Measurements from ENCODE around the gene HCK. TPM values are rescaled to one million over a fixed set of nuclear protein-coding genes. Genes with fewer than 3 reads are reported as not detected.

HCK gene
- total RNA-seq, 1 experiment from 2014 or later: 1.3 TPM

GRCh38 chr20:32004963-32005362 is 47.1 kb upstream of the HCK start (continued):
- no peak for TF ChIP-seq ZNF138 (CRISPR knock-in tag; conservative IDR thresholded peaks at IDR 0.05)

GRCh38 chr20:32006053-32006452 is 46.0 kb upstream of the HCK start:
- Mint-ChIP-seq H3K36me3 (no peaks in the 10 kb centered on the region), H3K4me3 (no peak overlapping the region), H3K9me3 (no peaks in the 10 kb centered on the region), H3K4me1 (peaks cover 38% of the 10 kb centered on the region), H3K27me3 (ENCODE audit: low read depth) (peaks cover 2% of the 10 kb centered on the region; the same call in 1 of the 2 replicates), H3K27ac (no peak overlapping the region)
- ATAC-seq (no peak), DNase-seq (ENCODE audit: low spot score) (no peak)
- CTCF ChIA-PET: interaction anchor here (1.6 kb wide), 1 partner anchor 12 kb away, joined by 9 read pairs; no protein-coding TSS in a partner anchor
- POLR2A ChIA-PET: no interaction called here
- TF ChIP-seq CDX4 (CRISPR knock-in tag; IDR thresholded peaks at IDR 0.05; ENCODE audit: borderline replicate concordance) (no peak), ZSCAN18 (CRISPR knock-in tag; IDR thresholded peaks at IDR 0.05) (no peak)
- TF ChIP-seq, protein P1, sequence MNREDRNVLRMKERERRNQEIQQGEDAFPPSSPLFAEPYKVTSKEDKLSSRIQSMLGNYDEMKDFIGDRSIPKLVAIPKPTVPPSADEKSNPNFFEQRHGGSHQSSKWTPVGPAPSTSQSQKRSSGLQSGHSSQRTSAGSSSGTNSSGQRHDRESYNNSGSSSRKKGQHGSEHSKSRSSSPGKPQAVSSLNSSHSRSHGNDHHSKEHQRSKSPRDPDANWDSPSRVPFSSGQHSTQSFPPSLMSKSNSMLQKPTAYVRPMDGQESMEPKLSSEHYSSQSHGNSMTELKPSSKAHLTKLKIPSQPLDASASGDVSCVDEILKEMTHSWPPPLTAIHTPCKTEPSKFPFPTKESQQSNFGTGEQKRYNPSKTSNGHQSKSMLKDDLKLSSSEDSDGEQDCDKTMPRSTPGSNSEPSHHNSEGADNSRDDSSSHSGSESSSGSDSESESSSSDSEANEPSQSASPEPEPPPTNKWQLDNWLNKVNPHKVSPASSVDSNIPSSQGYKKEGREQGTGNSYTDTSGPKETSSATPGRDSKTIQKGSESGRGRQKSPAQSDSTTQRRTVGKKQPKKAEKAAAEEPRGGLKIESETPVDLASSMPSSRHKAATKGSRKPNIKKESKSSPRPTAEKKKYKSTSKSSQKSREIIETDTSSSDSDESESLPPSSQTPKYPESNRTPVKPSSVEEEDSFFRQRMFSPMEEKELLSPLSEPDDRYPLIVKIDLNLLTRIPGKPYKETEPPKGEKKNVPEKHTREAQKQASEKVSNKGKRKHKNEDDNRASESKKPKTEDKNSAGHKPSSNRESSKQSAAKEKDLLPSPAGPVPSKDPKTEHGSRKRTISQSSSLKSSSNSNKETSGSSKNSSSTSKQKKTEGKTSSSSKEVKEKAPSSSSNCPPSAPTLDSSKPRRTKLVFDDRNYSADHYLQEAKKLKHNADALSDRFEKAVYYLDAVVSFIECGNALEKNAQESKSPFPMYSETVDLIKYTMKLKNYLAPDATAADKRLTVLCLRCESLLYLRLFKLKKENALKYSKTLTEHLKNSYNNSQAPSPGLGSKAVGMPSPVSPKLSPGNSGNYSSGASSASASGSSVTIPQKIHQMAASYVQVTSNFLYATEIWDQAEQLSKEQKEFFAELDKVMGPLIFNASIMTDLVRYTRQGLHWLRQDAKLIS (CRISPR knock-in tag; IDR thresholded peaks at IDR 0.05; ENCODE audit: borderline replicate concordance): no peak

DNA sequence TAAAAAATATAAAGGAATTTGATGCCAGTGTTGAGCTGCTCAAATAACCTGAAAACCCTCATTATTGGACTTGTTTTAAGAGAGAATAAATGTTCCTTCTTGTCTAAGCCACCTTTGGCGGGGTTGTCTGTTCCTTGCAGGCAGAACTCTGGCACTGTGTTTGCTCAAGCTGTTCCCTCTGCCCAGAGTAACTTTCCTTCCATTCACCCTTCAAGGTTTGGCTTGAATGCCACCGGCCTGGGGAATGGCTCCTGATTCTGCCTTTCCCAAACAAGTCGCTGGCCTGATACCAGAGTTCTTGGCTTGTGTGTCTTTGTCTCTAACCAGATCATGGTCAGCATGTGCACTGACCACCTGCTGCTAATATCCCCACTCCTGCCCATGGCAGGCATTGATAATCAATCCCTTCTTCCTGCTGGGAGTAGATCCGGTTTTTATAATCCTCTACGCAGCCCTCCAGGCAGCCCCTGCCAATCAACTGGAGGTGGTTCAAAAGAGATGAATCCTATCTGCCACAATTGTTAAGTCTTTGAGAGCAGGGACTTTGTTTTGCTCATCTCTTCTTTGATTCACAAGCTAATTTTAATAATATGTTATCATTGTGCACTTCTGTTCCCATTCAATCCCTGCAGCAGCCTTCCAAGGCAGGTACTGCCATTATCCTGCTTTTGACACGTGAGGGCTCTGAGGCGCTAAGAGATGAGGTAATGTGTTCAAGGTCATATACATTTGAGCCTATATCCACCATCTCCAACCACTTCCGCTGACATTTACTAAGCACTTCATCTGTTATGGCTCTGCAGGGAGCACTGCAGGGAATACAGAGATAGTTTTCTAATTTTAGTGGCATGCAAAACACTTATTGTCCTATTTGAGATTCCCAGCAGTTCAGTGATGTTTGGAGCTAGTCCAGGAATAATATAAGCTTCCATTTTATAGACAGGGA is 44.9 kb upstream of the HCK start:
- Mint-ChIP-seq H3K4me3 (no peak overlapping the region), H3K9me3 (no peaks in the 10 kb centered on the region)
- POLR2A ChIA-PET: interaction anchor here (1.0 to 1.3 kb wide), 2 partner anchors 11 to 12 kb away, joined by 4 to 8 read pairs; no protein-coding TSS in a partner anchor

More for the DNA sequence above, 44.9 kb upstream of the HCK start:
- no peak for TF ChIP-seq NFYB (CRISPR knock-in tag; conservative IDR thresholded peaks at IDR 0.05; ENCODE audit: low read depth)
- no peak for TF ChIP-seq ZNF281 (CRISPR knock-in tag; IDR thresholded peaks at IDR 0.05)
- no peak for TF ChIP-seq CBFB (CRISPR knock-in tag; IDR thresholded peaks at IDR 0.05; ENCODE audit: low read depth)
- TF ChIP-seq JUN (CRISPR knock-in tag; IDR thresholded peaks at IDR 0.05): no peak
- TF ChIP-seq, protein P2, sequence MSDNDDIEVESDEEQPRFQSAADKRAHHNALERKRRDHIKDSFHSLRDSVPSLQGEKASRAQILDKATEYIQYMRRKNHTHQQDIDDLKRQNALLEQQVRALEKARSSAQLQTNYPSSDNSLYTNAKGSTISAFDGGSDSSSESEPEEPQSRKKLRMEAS (CRISPR knock-in tag; IDR thresholded peaks at IDR 0.05): no peak
- TF ChIP-seq ESRRA (CRISPR knock-in tag; IDR thresholded peaks at IDR 0.05; ENCODE audit: borderline replicate concordance): no peak
- TF ChIP-seq, protein P3, sequence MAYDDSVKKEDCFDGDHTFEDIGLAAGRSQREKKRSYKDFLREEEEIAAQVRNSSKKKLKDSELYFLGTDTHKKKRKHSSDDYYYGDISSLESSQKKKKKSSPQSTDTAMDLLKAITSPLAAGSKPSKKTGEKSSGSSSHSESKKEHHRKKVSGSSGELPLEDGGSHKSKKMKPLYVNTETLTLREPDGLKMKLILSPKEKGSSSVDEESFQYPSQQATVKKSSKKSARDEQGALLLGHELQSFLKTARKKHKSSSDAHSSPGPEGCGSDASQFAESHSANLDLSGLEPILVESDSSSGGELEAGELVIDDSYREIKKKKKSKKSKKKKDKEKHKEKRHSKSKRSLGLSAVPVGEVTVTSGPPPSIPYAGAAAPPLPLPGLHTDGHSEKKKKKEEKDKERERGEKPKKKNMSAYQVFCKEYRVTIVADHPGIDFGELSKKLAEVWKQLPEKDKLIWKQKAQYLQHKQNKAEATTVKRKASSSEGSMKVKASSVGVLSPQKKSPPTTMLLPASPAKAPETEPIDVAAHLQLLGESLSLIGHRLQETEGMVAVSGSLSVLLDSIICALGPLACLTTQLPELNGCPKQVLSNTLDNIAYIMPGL (CRISPR knock-in tag; IDR thresholded peaks at IDR 0.05): no peak
- no peak for TF ChIP-seq ZNF317 (CRISPR knock-in tag; IDR thresholded peaks at IDR 0.05; ENCODE audit: borderline replicate concordance, low read depth)
- no peak for TF ChIP-seq RELA (CRISPR knock-in tag; IDR thresholded peaks at IDR 0.05; ENCODE audit: borderline replicate concordance)
- TF ChIP-seq GABPB1 (CRISPR knock-in tag; IDR thresholded peaks at IDR 0.05): no peak
- no peak for TF ChIP-seq SMAD3 (CRISPR knock-in tag; IDR thresholded peaks at IDR 0.05; ENCODE audit: borderline replicate concordance)
- Mint-ChIP-seq H3K4me1 (peaks cover 45% of the 10 kb centered on the region), H3K27ac (peak overlapping the region; percentile 79), H3K36me3 (no peaks in the 10 kb centered on the region), H3K27me3 (ENCODE audit: low read depth) (no peaks in the 10 kb centered on the region; the same call in 1 of the 2 replicates)
- DNase-seq (ENCODE audit: low spot score) (no peak), ATAC-seq (no peak)
- CTCF ChIA-PET: interaction anchor here (0.6 to 2.5 kb wide), 15 partner anchors 10 to 449 kb away, joined by 3 to 48 read pairs (median 6); partner anchors contain the start of gene PDRG1

All from WTC11 (cell line).